GM12801 (cell line): ENCODE results near the gene CYP2U1.

Experiments
- TF ChIP-seq, protein P1 (sequence below): IDR thresholded peaks from one replicate; pipeline ENCODE4 v1.5.1; 2011; ENCODE audit warnings: control low read depth; ENCODE audit not compliant: insufficient read length; ENCODE audit errors: extremely low read depth

The CYP2U1 gene

DNA sequence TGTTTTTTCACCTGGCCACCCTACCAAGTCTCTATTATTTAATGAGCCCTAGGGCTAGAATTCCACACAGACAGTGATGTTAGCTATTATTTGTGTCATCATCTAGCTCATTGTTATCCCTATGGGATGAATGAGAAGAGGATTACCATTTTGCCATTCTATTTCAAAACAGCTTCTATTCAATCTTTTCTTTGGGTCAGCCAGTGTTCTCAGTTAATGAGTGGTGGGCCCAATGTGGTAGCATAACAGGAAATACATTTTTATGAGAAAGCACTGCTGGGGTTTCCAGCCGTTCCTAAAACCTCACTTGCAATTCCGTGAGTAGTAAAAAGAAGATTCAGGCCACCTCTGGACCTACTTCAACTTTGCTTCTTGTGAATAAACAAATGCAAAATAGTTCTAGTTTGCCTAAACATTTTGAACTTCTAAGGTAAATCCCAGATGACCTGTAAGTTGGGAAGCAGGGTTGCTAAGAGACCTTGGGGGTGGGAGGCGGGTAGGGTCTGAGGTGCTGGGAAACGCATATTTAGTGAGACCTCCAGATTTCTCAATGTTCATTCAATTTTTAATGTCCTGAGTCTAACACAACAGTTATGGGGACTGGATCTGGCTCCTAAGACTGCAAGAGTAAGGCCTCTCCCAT is 24.8 kb upstream of the CYP2U1 start:
- TF ChIP-seq, protein P1, sequence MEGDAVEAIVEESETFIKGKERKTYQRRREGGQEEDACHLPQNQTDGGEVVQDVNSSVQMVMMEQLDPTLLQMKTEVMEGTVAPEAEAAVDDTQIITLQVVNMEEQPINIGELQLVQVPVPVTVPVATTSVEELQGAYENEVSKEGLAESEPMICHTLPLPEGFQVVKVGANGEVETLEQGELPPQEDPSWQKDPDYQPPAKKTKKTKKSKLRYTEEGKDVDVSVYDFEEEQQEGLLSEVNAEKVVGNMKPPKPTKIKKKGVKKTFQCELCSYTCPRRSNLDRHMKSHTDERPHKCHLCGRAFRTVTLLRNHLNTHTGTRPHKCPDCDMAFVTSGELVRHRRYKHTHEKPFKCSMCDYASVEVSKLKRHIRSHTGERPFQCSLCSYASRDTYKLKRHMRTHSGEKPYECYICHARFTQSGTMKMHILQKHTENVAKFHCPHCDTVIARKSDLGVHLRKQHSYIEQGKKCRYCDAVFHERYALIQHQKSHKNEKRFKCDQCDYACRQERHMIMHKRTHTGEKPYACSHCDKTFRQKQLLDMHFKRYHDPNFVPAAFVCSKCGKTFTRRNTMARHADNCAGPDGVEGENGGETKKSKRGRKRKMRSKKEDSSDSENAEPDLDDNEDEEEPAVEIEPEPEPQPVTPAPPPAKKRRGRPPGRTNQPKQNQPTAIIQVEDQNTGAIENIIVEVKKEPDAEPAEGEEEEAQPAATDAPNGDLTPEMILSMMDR: no peak

DNA sequence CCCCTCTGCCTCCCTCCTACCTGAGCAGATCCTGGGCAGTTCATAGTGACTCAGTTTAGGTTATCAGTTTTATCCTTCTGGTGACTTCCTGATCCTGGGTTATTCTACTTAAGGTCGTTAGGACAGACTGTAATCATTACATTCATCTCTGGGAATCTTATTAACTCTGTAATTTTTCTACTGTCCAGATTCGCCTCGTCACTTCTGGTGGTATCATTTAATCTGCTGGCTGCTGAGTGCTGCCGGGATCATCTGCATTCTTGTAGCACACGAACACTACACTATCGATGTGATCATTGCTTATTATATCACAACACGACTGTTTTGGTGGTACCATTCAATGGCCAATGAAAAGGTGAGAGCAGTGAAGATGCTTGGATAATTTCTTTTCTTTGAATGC is 23.0 kb upstream of the CYP2U1 start:
- TF ChIP-seq, protein P1: no peak

DNA sequence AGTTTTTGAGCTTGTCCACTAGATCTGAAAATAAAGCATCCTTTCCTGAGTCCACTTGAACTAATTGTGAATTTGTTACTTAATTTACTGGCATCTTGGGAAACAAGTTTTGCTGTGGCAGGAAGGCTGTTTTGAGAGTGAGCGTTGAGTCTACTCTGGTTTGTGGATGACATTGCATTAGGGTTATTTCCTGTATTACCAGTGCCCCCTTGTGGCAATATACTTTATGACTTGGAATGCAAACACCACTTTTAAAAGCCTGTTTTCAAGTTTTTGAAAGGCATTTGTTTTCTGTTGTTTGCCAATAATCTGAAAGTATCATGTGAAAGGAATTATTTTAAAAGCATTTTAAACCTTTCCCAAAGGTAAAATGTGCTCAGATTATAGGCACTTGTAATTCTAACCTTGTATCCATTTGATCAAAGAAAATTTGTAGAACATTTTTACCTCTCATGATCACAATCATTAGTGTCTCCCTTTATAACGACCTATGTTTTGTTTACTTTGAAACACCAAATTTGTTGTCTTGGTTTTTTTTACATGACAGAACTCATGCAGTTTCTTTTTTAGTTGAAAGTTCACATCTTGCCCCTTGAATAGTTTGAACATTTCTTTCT is 18.0 kb upstream of the CYP2U1 start:
- TF ChIP-seq, protein P1: no peak

DNA sequence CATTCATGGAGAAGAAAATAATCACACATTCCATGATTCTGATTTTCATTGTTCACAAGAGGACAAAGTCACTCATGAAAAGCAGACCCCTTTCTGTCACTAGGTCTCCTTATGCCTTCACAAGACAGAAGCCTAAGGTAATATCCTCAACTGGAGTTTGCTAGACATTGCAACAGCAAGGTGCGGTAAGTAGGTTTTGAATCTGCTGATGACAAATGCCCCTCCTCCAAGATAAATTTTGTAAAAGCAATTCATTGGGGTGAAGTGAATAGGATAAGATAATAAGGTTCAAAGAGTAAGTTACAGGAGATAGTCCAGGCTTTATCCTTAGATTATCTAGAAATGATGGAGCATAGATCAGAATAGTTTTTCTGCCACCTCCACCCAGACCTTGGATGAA is 16.1 kb upstream of the CYP2U1 start:
- TF ChIP-seq, protein P1: no peak

DNA sequence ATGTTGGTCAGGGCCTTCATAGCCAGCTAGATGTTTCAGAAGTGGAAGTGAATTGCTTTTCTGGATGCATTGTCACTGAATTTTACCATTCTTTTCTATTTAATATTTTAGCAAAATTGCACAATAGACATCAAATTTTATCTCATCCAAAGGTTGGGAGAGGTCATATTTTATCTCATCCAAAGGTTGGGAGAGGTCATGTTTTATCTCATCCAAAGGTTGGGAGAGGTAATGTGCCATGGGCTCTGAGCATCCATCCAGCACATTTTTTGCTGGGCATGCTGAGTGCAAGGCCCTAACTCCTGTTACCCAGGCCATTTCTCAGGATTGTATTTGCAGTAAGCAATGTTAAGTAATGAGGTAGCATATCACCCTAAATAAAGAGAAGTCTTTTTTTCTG is 14.7 kb upstream of the CYP2U1 start:
- TF ChIP-seq, protein P1: no peak

DNA sequence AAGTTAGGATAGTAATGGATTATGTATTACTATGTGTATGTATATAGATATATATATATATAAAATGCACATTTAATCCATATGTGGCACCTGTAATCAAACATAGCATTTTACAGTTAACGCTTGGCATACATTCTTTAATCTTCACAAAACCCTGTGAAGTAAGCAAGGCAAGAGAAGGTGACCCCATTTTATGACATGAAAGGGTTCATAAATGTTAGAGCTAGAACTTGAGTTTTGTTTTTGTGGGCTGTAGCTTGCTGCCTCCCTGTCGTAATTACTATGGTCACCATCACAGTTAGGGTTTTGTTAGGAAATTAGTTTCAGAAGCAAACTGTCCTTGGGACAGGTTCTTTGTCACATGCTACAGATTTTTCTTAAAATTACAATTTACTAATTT is 13.8 kb upstream of the CYP2U1 start:
- TF ChIP-seq, protein P1: no peak

DNA sequence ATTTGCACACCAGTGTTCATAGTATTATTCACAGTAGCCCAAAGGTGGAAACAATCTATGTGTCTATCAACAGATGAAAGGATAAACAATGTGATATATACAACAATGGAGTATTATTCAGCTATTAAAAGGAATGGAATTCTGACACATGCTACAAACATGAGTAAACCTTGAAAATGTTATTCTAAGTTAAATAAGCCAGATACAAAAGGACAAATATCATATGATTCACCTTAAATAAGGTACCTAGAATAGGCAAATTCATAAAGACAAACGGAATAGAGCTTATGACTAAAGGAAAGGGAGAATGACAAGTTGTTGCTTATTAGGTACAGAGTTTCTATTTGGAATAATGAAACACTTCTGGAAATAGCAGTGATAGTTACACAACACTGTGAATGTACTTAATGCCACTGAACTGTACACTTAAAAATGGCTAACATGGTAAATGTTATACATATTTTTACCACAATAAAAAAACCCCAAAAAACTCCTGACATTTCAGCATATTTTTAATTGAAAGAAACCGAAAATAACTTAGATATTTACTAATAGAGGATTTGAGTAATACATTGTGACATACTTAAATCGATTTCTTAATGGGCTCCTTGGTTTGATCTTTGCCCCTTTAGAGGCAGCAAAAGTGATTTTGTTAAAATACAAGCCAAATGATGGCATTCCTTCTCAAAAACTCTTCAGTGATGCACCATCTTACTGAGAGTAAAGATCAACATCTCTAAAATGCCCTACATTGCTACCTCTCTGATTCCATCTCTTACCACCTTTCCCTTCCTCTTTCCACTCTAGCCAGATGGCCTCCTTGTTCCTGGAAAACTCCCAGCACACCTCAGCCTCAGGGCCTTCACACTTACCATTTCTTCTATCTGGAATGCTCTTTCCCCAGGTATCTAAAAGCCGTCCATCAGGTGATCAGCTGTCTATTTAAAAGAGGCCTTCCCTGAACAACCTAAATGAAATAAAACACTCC is 8.6 kb upstream of the CYP2U1 start:
- TF ChIP-seq, protein P1: no peak
